ENCODE measurements around the gene ZNF423.

- no peak for TF ChIP-seq EZH2 (IDR thresholded peaks at IDR 0.05; ENCODE audit: insufficient read depth, poor library complexity, severe bottlenecking)
- TF ChIP-seq EZH2phosphoT487 (IDR thresholded peaks at IDR 0.05; ENCODE audit: insufficient read depth, low read depth): no peak
These were observed 401.3 kb downstream of the ZNF423 start for GRCh38 chr16:49454426-49455180.

All from GM23248 (cell line).